ENCODE measurements around the gene RFC2.

DNA sequence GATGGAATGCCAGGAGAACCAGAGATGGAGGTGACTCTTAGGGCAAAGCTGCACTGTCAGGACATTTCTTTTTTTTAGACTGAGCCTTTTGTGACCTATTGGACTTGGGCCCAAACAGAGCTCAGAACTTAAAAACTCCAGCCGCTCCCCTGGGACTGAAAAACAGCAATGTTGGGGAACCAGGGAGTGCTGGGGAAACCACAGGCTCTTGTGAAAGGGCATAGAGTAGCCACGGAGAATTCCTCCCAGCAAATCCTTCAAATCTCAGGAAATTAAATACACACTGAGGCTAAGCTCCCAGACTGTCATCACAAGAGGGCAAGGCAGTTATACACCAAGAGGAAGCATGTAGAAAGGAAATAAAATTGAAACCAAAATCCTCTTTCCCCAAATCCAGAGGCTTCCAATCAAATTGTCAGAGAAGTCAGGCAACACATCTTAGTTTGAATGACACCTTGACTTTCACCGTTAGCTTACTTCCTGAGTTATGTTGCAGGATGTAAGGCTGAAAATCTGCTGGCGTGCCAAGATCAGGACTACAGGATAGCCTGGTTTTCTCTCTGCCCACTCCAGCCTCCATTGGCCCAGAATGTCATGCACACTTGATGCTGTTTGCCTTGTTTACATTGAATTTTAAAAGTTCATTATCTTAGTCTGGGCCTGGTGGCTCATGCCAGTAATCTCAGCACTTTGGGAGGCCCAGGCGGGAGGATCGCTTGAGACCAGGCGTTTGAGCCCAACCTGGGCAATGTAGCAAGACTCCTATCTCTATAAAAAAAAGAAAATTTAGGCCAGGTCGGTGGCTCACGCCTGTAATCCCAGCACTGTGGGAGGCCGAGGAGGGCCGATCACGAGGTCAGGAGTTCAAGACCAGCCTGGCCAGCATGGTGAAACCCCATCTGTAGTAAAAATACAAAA, 2.6 kb upstream of the RFC2 start:
- TF ChIP-seq, protein P1, sequence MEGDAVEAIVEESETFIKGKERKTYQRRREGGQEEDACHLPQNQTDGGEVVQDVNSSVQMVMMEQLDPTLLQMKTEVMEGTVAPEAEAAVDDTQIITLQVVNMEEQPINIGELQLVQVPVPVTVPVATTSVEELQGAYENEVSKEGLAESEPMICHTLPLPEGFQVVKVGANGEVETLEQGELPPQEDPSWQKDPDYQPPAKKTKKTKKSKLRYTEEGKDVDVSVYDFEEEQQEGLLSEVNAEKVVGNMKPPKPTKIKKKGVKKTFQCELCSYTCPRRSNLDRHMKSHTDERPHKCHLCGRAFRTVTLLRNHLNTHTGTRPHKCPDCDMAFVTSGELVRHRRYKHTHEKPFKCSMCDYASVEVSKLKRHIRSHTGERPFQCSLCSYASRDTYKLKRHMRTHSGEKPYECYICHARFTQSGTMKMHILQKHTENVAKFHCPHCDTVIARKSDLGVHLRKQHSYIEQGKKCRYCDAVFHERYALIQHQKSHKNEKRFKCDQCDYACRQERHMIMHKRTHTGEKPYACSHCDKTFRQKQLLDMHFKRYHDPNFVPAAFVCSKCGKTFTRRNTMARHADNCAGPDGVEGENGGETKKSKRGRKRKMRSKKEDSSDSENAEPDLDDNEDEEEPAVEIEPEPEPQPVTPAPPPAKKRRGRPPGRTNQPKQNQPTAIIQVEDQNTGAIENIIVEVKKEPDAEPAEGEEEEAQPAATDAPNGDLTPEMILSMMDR (IDR thresholded peaks at IDR 0.05) = no peak
- TF ChIP-seq TAF1 (IDR thresholded peaks at IDR 0.05; ENCODE audit: borderline replicate concordance, low read depth, low read length) (no peak), RCOR1 (IDR thresholded peaks at IDR 0.05; ENCODE audit: low read length) (no peak), GATA2 (CRISPR knock-in tag; IDR thresholded peaks at IDR 0.05) (no peak), RFX5 (IDR thresholded peaks at IDR 0.05; ENCODE audit: low read length) (no peak), YY1 (IDR thresholded peaks at IDR 0.05; ENCODE audit: low read depth) (no peak), TEAD4 (IDR thresholded peaks at IDR 0.05; ENCODE audit: borderline replicate concordance, insufficient read depth) (no peak), SMC3 (IDR thresholded peaks at IDR 0.05; ENCODE audit: low read depth, low read length) (no peak), NFIC (IDR thresholded peaks at IDR 0.05; ENCODE audit: borderline replicate concordance) (no peak), RAD21 (IDR thresholded peaks at IDR 0.05; ENCODE audit: low read length) (no peak)
- TF ChIP-seq, protein P2, sequence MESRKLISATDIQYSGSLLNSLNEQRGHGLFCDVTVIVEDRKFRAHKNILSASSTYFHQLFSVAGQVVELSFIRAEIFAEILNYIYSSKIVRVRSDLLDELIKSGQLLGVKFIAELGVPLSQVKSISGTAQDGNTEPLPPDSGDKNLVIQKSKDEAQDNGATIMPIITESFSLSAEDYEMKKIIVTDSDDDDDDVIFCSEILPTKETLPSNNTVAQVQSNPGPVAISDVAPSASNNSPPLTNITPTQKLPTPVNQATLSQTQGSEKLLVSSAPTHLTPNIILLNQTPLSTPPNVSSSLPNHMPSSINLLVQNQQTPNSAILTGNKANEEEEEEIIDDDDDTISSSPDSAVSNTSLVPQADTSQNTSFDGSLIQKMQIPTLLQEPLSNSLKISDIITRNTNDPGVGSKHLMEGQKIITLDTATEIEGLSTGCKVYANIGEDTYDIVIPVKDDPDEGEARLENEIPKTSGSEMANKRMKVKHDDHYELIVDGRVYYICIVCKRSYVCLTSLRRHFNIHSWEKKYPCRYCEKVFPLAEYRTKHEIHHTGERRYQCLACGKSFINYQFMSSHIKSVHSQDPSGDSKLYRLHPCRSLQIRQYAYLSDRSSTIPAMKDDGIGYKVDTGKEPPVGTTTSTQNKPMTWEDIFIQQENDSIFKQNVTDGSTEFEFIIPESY (IDR thresholded peaks at IDR 0.05; ENCODE audit: borderline replicate concordance, low read depth) = no peak
- TF ChIP-seq, protein P3, sequence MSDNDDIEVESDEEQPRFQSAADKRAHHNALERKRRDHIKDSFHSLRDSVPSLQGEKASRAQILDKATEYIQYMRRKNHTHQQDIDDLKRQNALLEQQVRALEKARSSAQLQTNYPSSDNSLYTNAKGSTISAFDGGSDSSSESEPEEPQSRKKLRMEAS (IDR thresholded peaks at IDR 0.05; ENCODE audit: low read depth) = no peak
- TF ChIP-seq, protein P4, sequence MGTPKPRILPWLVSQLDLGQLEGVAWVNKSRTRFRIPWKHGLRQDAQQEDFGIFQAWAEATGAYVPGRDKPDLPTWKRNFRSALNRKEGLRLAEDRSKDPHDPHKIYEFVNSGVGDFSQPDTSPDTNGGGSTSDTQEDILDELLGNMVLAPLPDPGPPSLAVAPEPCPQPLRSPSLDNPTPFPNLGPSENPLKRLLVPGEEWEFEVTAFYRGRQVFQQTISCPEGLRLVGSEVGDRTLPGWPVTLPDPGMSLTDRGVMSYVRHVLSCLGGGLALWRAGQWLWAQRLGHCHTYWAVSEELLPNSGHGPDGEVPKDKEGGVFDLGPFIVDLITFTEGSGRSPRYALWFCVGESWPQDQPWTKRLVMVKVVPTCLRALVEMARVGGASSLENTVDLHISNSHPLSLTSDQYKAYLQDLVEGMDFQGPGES (IDR thresholded peaks at IDR 0.05; ENCODE audit: low read depth, low read length) = no peak
